Thoracic aorta (tissue), 2 donors: ENCODE results near the gene NEDD1. TPM values are rescaled to one million over a fixed set of nuclear protein-coding genes. Genes with fewer than 3 reads are reported as not detected.

Experiments
- ATAC-seq: fragments of 150-250 bp; one replicate; pipeline ENCODE4 v1.8.0; 2017; ENCODE audit warnings: low read depth; ENCODE audit not compliant: insufficient number of reproducible peaks, low FRiP score
- DNase-seq: peaks from one replicate; pipeline ENCODE4 v3.0.0-alpha.2; 2020; ENCODE audit warnings: low spot score
- H3K27ac ChIP-seq, 2 donors: fragments of 200-600 bp; sonication (generic); 1 replicate in 1 of 2; 2 replicates in 1 of 2; pipeline ENCODE4 v1.5.1; 2016; ENCODE audit warnings: mild to moderate bottlenecking in 2 of 2, moderate library complexity in 2 of 2
- H3K27me3 ChIP-seq: fragments of 200-600 bp; sonication (generic); replicated peaks from 2 replicates; pipeline ENCODE4 v1.6.0; 2016; ENCODE audit warnings: mild to moderate bottlenecking; ENCODE audit not compliant: insufficient read depth
- H3K36me3 ChIP-seq: fragments of 200-600 bp; sonication (generic); one replicate; pipeline ENCODE4 v1.5.1; 2016
- H3K4me1 ChIP-seq, 2 donors: fragments of 200-600 bp; sonication (generic); 1 replicate in 1 of 2; 2 replicates in 1 of 2; pipeline versions ENCODE4 v1.5.1 to v1.6.0; 2016; ENCODE audit warnings: low read depth in 2 of 2, mild to moderate bottlenecking in 1 of 2; ENCODE audit not compliant: control insufficient read depth in 1 of 2
- H3K4me3 ChIP-seq: fragments of 200-600 bp; sonication (generic); 2 replicates; pipeline ENCODE4 v1.5.1; 2016; ENCODE audit warnings: mild to moderate bottlenecking
- H3K9me3 ChIP-seq: fragments of 200-600 bp; sonication (generic); 2 replicates; pipeline ENCODE4 v1.5.1; 2016
- CTCF ChIP-seq: fragments of 200-600 bp; sonication (generic); IDR thresholded peaks from one replicate; pipeline ENCODE4 v1.5.1; 2019; ENCODE audit warnings: antibody characterized with exemption
- total RNA-seq, 2 donors: library from RNA; depleted of rRNA; stranded (reverse); fragments of >200 nt; gene quantifications; one replicate each; pipeline versions ENCODE4 v1.1.0 to v1.2.3, GENCODE V29; 2016

NEDD1 gene
- total RNA-seq, 2 donors from 2014 or later: 11.5 to 35.6 TPM

- DNase-seq (no peak), ATAC-seq (no peak)
- Histone ChIP-seq H3K9me3 (no peaks in the 10 kb centered on the region), H3K36me3 (no peaks in the 10 kb centered on the region), H3K27me3 (no peaks in the 10 kb centered on the region), H3K27ac (no peak overlapping the region), H3K4me1 (no peaks in the 10 kb centered on the region), H3K4me3 (no peak overlapping the region)
- no peak for TF ChIP-seq CTCF
Measured at GRCh38 chr12:96997797-96998484, 90.9 kb downstream of the NEDD1 start.

- Histone ChIP-seq H3K4me3 (no peak overlapping the region), H3K27me3 (no peaks in the 10 kb centered on the region), H3K4me1 (no peaks in the 10 kb centered on the region), H3K36me3 (no peaks in the 10 kb centered on the region), H3K9me3 (no peaks in the 10 kb centered on the region), H3K27ac (no peak overlapping the region)
- DNase-seq (no peak), ATAC-seq (no peak)
- no peak for TF ChIP-seq CTCF
Measured at GRCh38 chr12:97003276-97003675, 96.2 kb downstream of the NEDD1 start.
